GM19452 (cell line): ENCODE data around the gene TSPOAP1.

Experiments
- ATAC-seq: cut with Tn5 transposase; IDR thresholded peaks from one replicate; pipeline ENCODE4 v1.9.1; 2021; ENCODE audit not compliant: unreplicated experiment

The TSPOAP1 gene

GRCh38 chr17:58279016-58279711, 49.4 kb downstream of the TSPOAP1 start:
- no peak for ATAC-seq

- no peak for ATAC-seq
Observed at GRCh38 chr17:58278661-58279015, 50.0 kb downstream of the TSPOAP1 start.

- no peak for ATAC-seq
Observed at GRCh38 chr17:58277802-58278595, 50.6 kb downstream of the TSPOAP1 start.

- no peak for ATAC-seq
Observed at GRCh38 chr17:58277107-58277801, 51.3 kb downstream of the TSPOAP1 start.

- no peak for ATAC-seq
Observed at GRCh38 chr17:58276423-58276822, 52.2 kb downstream of the TSPOAP1 start.

GRCh38 chr17:58275417-58275816, 53.2 kb downstream of the TSPOAP1 start:
- ATAC-seq: no peak

- no peak for ATAC-seq
Observed at GRCh38 chr17:58273453-58274104, 55.0 kb downstream of the TSPOAP1 start.

GRCh38 chr17:58272367-58273280, 56.0 kb downstream of the TSPOAP1 start:
- no peak for ATAC-seq

GRCh38 chr17:58271216-58271931, 57.2 kb downstream of the TSPOAP1 start:
- no peak for ATAC-seq

GRCh38 chr17:58270476-58271215, 57.9 kb downstream of the TSPOAP1 start:
- ATAC-seq: no peak

GRCh38 chr17:58269557-58270291, 58.9 kb downstream of the TSPOAP1 start:
- ATAC-seq: no peak

GRCh38 chr17:58268774-58269556, 59.6 kb downstream of the TSPOAP1 start:
- no peak for ATAC-seq

- no peak for ATAC-seq
Observed at GRCh38 chr17:58268326-58268725, 60.3 kb downstream of the TSPOAP1 start.

GRCh38 chr17:58267347-58268324, 61.0 kb downstream of the TSPOAP1 start:
- ATAC-seq: no peak

GRCh38 chr17:58265902-58266875, 62.4 kb downstream of the TSPOAP1 start:
- ATAC-seq: no peak
